Measurements from ENCODE around the gene ISOC2. TPM values are rescaled to one million over a fixed set of nuclear protein-coding genes. Genes with fewer than 3 reads are reported as not detected.
"Not testable (repeated sequence)": the region's sequence is repeated elsewhere in the genome, so short reads cannot be mapped to it uniquely, and the experiment has no call there.

Gene ISOC2
- total and polyA plus RNA-seq, 4 experiments from 2014 or later = 9.9 to 29.4 (median 19.2) TPM

DNA sequence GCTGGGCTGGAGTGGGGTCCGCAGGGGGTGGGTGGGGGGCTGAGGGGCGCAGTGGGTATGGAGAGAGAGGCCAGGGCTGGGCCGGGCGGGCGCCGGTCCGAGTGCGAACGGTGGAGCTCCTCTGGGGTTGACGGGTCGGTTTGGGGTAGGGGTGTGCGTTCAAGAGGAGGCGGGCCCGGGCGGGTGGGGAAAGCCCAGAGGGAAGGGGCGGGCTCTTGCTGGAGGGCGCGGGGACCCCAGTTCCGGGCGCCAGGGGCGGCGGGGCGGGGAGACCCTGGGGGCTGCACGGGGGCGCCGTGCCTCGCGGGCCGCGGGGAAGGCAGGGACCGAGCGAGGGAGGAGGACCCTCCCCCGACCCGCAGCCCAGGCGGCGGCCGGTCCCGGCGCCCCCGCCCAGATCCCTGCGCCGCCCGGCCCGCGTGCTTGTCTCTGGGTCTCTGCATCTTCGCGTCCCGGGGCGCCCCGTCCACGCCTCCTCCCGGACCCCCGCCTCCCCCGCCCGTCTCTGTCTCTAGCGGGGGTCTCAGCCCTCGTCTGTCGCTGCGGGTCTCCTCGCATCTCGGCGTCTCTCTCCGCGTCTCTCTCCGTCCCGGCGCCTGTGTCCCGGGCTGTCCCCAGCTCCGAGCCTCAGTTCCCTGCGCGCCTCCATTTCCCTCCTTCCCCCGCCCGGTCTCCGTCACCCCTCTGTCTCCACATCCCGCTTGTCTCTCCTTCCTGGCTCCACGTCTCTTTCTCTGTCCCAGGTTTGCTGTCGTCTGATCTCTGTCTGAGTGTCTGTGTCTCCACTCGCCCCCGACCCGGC, 10.1 kb downstream of the ISOC2 start:
- H3K4me1 Mint-ChIP-seq = peaks cover 5 to 20% (median 15%) of the 10 kb centered on the region in 4 donors
- intact Hi-C loops (cut with micrococcal nuclease) = no loop called here
- H3K36me3 Mint-ChIP-seq = peaks cover 3% of the 10 kb centered on the region in 2 donors
- peaks cover 12 to 18% of the 10 kb centered on the region in 2 donors for H3K27me3 Mint-ChIP-seq
- H3K4me3 Mint-ChIP-seq = peak overlapping the region; percentile 7 to 74 (median 70)
- H3K27ac Mint-ChIP-seq = peak overlapping the region in 3 of 7 donors; percentile 48 to 87 (median 55)
- Histone ChIP-seq H3K36me3 (ENCODE audit: insufficient read depth, low read length) (no peaks in the 10 kb centered on the region), H3K27me3 (ENCODE audit: insufficient read depth, low read length) (no peaks in the 10 kb centered on the region), H3K4me1 (ENCODE audit: insufficient read depth, low read length) (peaks cover 10% of the 10 kb centered on the region), H3K27ac (ENCODE audit: low read depth, low read length) (no peak overlapping the region), H3K4me3 (ENCODE audit: low read length in 2 of 2) (no peak overlapping the region), H3K9me3 (ENCODE audit: control insufficient read depth in 1 of 2, low read length in 2 of 2) (no peaks in the 10 kb centered on the region)
- no peaks in the 10 kb centered on the region for H3K9me3 Mint-ChIP-seq
- POLR2A ChIA-PET (ENCODE audit: partially characterized antibody) = no interaction called here
- CTCF ChIA-PET (ENCODE audit: partially characterized antibody) = interaction anchor here (3.0 kb wide), 1 partner anchor 310 kb away, joined by 10 read pairs; no protein-coding TSS in a partner anchor
- DNase-seq = peak in 1 of 5 donors; percentile 29

DNA sequence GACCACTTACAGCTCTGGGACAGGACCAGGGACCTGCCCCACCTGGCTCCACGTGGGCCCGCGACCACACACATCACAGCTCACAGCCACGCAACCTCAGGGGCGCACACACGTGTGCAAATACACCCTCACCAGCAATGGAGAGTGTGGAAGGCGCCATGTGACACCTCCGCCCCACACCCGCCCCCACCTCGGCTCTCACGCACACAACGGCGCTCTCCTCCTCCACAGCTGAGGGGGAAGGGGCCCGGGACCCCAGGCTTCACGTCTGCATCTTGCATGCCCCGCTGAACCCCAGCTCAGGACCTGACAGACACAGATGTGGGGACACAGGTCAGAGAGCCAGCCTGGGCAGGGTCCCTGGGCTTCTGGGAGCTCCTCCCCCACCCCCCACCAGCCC, 12.0 kb downstream of the ISOC2 start:
- Histone ChIP-seq H3K36me3 (ENCODE audit: insufficient read depth, low read length) (no peaks in the 10 kb centered on the region), H3K4me3 (ENCODE audit: low read length in 2 of 2) (no peak overlapping the region), H3K27ac (ENCODE audit: low read depth, low read length) (no peak overlapping the region), H3K27me3 (ENCODE audit: insufficient read depth, low read length) (peaks cover 4% of the 10 kb centered on the region), H3K9me3 (ENCODE audit: control insufficient read depth in 1 of 2, low read length in 2 of 2) (no peaks in the 10 kb centered on the region), H3K4me1 (ENCODE audit: insufficient read depth, low read length) (peaks cover 10% of the 10 kb centered on the region)
- intact Hi-C loops (cut with micrococcal nuclease) = no loop called here
- CTCF ChIA-PET (ENCODE audit: partially characterized antibody) = interaction anchor here (0.6 to 0.8 kb wide), 2 partner anchors 18 to 308 kb away, joined by 3 read pairs; no protein-coding TSS in a partner anchor
- POLR2A ChIA-PET (ENCODE audit: partially characterized antibody) = no interaction called here
- Mint-ChIP-seq H3K27ac (no peak overlapping the region), H3K4me3 (no peak overlapping the region), H3K9me3 (no peaks in the 10 kb centered on the region), H3K36me3 (no peaks in the 10 kb centered on the region), H3K27me3 (peaks cover 21 to 26% of the 10 kb centered on the region in 2 donors), H3K4me1 (peaks cover 5 to 18% (median 14%) of the 10 kb centered on the region in 4 donors)
- DNase-seq = no peak

DNA sequence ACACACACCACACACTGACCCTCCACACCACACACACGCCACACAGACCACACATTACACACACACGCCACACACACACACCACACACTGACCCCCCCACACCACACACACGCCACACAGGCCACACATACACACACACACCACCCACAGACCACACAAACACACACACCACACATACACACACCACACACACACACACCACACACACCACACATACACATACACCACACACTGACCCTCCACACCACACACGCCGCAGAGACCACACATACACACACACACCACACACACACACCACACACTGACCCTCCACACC, 13.3 kb downstream of the ISOC2 start:
- H3K4me3 ChIP-seq (ENCODE audit: low read length in 2 of 2); POLR2A ChIA-PET (ENCODE audit: partially characterized antibody); H3K27ac Mint-ChIP-seq; DNase-seq; CTCF ChIA-PET (ENCODE audit: partially characterized antibody); H3K36me3 ChIP-seq (ENCODE audit: insufficient read depth, low read length); H3K4me3 Mint-ChIP-seq; H3K36me3 Mint-ChIP-seq; H3K9me3 Mint-ChIP-seq; H3K9me3 ChIP-seq (ENCODE audit: control insufficient read depth in 1 of 2, low read length in 2 of 2); intact Hi-C loops (cut with micrococcal nuclease); H3K27ac ChIP-seq (ENCODE audit: low read depth, low read length): not testable (repeated sequence)
- H3K4me1 Mint-ChIP-seq = peaks cover 6 to 21% (median 10%) of the 10 kb centered on the region in 4 donors
- H3K27me3 ChIP-seq (ENCODE audit: insufficient read depth, low read length) = peaks cover 17% of the 10 kb centered on the region
- peaks cover 10% of the 10 kb centered on the region for H3K4me1 ChIP-seq (ENCODE audit: insufficient read depth, low read length)
- peaks cover 27 to 28% of the 10 kb centered on the region in 2 donors for H3K27me3 Mint-ChIP-seq

DNA sequence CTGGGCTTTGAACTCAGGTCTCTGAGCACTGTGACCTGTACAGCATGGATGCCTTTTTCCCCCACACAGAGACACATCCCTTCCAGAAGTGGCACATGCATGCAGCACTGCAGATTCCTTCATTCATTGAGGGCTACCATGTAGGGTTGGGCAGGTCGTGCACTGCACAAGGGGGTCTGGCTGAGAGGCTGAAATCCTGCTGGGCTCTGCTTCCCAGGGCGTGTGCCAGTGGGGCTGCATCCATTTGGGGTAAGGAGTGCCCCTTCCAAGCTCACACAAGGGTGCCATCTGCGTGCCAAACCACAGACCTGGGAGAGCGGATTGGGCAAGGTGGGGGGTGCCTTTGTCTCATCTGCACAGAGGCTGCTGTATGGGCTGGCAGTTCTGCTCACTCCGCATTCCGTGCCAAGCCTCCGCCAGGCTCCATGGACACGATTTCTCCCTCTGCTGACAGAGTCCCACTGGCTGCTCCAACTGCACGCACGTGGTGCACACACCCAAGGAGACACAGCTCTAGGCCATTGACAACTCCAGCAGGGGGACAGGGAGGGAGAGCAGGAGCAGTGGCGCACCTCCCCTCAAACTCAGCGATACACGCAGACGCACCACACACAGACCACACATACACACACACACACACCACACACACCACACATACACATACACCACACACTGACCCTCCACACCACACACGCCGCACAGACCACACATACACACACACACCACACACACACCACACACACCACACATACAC, 13.8 kb downstream of the ISOC2 start:
- POLR2A ChIA-PET (ENCODE audit: partially characterized antibody) = no interaction called here
- intact Hi-C loops (cut with micrococcal nuclease) = no loop called here
- DNase-seq = peak in 1 of 5 donors; percentile 38
- Histone ChIP-seq H3K36me3 (ENCODE audit: insufficient read depth, low read length) (no peaks in the 10 kb centered on the region), H3K4me3 (ENCODE audit: low read length in 2 of 2) (no peak overlapping the region), H3K9me3 (ENCODE audit: control insufficient read depth in 1 of 2, low read length in 2 of 2) (no peaks in the 10 kb centered on the region), H3K27me3 (ENCODE audit: insufficient read depth, low read length) (peaks cover 19% of the 10 kb centered on the region), H3K4me1 (ENCODE audit: insufficient read depth, low read length) (peaks cover 10% of the 10 kb centered on the region), H3K27ac (ENCODE audit: low read depth, low read length) (no peak overlapping the region)
- Mint-ChIP-seq H3K9me3 (no peaks in the 10 kb centered on the region), H3K27me3 (peaks cover 29 to 30% of the 10 kb centered on the region in 2 donors), H3K4me1 (peaks cover 8 to 20% (median 12%) of the 10 kb centered on the region in 4 donors), H3K27ac (no peak overlapping the region), H3K36me3 (no peaks in the 10 kb centered on the region), H3K4me3 (no peak overlapping the region)
- CTCF ChIA-PET (ENCODE audit: partially characterized antibody) = no interaction called here

DNA sequence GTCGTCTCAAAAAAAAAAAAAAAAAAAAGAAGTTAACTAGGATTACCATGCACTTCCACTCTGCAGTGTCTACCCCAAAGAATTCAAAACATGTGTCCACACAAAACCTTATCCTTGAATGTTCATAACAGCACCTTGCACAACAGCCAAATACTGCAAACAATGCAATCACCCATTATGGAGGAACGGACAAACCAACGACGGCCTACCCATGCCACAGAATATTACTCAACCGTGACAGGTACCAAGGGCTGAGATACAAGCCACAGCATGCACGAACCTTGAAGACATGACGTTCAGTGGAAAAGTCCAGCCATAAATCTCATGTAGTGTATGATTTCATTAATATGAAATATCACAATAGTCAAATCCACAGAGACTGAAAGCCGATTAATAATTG, 15.4 kb downstream of the ISOC2 start:
- POLR2A ChIA-PET (ENCODE audit: partially characterized antibody) = no interaction called here
- Histone ChIP-seq H3K27ac (ENCODE audit: low read depth, low read length) (no peak overlapping the region), H3K36me3 (ENCODE audit: insufficient read depth, low read length) (no peaks in the 10 kb centered on the region), H3K4me1 (ENCODE audit: insufficient read depth, low read length) (peaks cover 11% of the 10 kb centered on the region), H3K27me3 (ENCODE audit: insufficient read depth, low read length) (peaks cover 28% of the 10 kb centered on the region), H3K4me3 (ENCODE audit: low read length in 2 of 2) (no peak overlapping the region), H3K9me3 (ENCODE audit: control insufficient read depth in 1 of 2, low read length in 2 of 2) (no peaks in the 10 kb centered on the region)
- H3K4me3 Mint-ChIP-seq = no peak overlapping the region
- CTCF ChIA-PET (ENCODE audit: partially characterized antibody) = no interaction called here
- intact Hi-C loops (cut with micrococcal nuclease) = no loop called here
- no peak overlapping the region for H3K27ac Mint-ChIP-seq
- H3K4me1 Mint-ChIP-seq = peaks cover 12 to 21% (median 18%) of the 10 kb centered on the region in 4 donors
- peaks cover 35 to 36% of the 10 kb centered on the region in 2 donors for H3K27me3 Mint-ChIP-seq
- no peaks in the 10 kb centered on the region for H3K36me3 Mint-ChIP-seq
- peaks cover 0 to 2% (median 0%) of the 10 kb centered on the region in 8 donors for H3K9me3 Mint-ChIP-seq
- no peak for DNase-seq

DNA sequence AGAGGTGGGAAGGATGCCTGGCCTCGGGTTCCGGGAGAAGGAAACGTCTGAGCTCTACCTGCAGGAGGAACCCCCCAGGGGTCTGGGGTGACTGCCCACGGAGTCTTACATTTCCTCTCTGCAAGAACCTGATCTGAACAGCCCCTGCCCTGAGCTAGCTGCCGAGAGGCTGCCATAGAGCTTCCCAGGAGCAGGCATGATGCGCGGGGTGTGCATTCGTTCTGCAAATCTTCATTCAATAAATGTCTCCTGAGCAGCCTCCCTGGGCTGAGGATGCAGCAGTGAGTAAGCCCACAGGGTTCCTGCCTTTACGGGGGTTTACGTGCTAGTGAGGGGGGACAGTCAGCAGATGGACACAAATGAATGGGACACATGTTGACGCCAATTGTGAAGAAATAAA, 16.8 kb downstream of the ISOC2 start:
- H3K4me3 Mint-ChIP-seq = no peak overlapping the region
- CTCF ChIA-PET (ENCODE audit: partially characterized antibody) = interaction anchor here (1.3 kb wide), 1 partner anchor 9 kb away, joined by 4 read pairs; no protein-coding TSS in a partner anchor

More for the DNA sequence above, 16.8 kb downstream of the ISOC2 start:
- Mint-ChIP-seq H3K27ac (peak overlapping the region in 1 of 7 donors; percentile 60), H3K36me3 (no peaks in the 10 kb centered on the region), H3K9me3 (peaks cover 0 to 2% (median 0%) of the 10 kb centered on the region in 8 donors), H3K27me3 (peaks cover 37 to 41% of the 10 kb centered on the region in 2 donors), H3K4me1 (peaks cover 16 to 30% (median 22%) of the 10 kb centered on the region in 4 donors)
- Histone ChIP-seq H3K27me3 (ENCODE audit: insufficient read depth, low read length) (peaks cover 39% of the 10 kb centered on the region), H3K36me3 (ENCODE audit: insufficient read depth, low read length) (no peaks in the 10 kb centered on the region), H3K4me3 (ENCODE audit: low read length in 2 of 2) (no peak overlapping the region), H3K9me3 (ENCODE audit: control insufficient read depth in 1 of 2, low read length in 2 of 2) (no peaks in the 10 kb centered on the region), H3K27ac (ENCODE audit: low read depth, low read length) (no peak overlapping the region), H3K4me1 (ENCODE audit: insufficient read depth, low read length) (peaks cover 20% of the 10 kb centered on the region)
- POLR2A ChIA-PET (ENCODE audit: partially characterized antibody) = interaction anchor here (0.7 kb wide), 1 partner anchor 152 kb away, joined by 3 read pairs; no protein-coding TSS in a partner anchor
- intact Hi-C loops (cut with micrococcal nuclease) = no loop called here
- DNase-seq = no peak
